Calu3 (cell line): Measurements from ENCODE around the gene RASA4. TPM values are rescaled to one million over a fixed set of nuclear protein-coding genes. Genes with fewer than 3 reads are reported as not detected.
"Not testable (repeated sequence)": the region's sequence is repeated elsewhere in the genome, so short reads cannot be mapped to it uniquely, and the experiment has no call there.

Experiments
- BruUV-seq: library from RNA; stranded (reverse); fragments of 400-500 nt; replicated peaks from 2 replicates; lab custom pipeline; 2021; lab: Mats Ljungman, UMichigan
- CTCF ChIA-PET: fragments of 300-600 bp; sonication (Branson Sonifier 250); formaldehyde crosslinking; loops from one replicate; lab custom pipeline; 2022; ENCODE audit warnings: antibody characterized with exemption; lab: Charles Lee
- DNase-seq: peaks from one replicate; pipeline ENCODE4 v3.0.0; 2022
- H3K27ac Mint-ChIP-seq: one replicate; pipeline ENCODE4 v1.8.0; 2022; ENCODE audit warnings: mixed read lengths; ENCODE audit not compliant: unreplicated experiment
- H3K27me3 Mint-ChIP-seq: one replicate; pipeline ENCODE4 v1.8.0; 2022; ENCODE audit warnings: mixed read lengths; ENCODE audit not compliant: unreplicated experiment
- H3K36me3 Mint-ChIP-seq: one replicate; pipeline ENCODE4 v1.8.0; 2022; ENCODE audit warnings: mild to moderate bottlenecking, moderate library complexity, mixed read lengths; ENCODE audit not compliant: insufficient read depth, unreplicated experiment
- H3K4me1 Mint-ChIP-seq: one replicate; pipeline ENCODE4 v1.8.0; 2022; ENCODE audit warnings: mild to moderate bottlenecking, low read depth, mixed read lengths; ENCODE audit not compliant: unreplicated experiment
- H3K4me3 Mint-ChIP-seq: one replicate; pipeline ENCODE4 v1.8.0; 2022; ENCODE audit warnings: mild to moderate bottlenecking, low read depth, moderate library complexity, mixed read lengths; ENCODE audit not compliant: unreplicated experiment
- H3K9me3 Mint-ChIP-seq: one replicate; pipeline ENCODE4 v1.8.0; 2022; ENCODE audit warnings: low read depth, mixed read lengths; ENCODE audit not compliant: unreplicated experiment
- intact Hi-C: fragments of 100-400 bp; cut with micrococcal nuclease; formaldehyde crosslinking; loops from one replicate; pipeline ENCODE4 v1.10.0; 2022; ENCODE audit not compliant: unreplicated experiment
- total RNA-seq: library from RNA; stranded (reverse); gene quantifications from 2 replicates; pipeline ENCODE4 v1.2.3, GENCODE V29; 2022

RASA4 gene
- total RNA-seq, 1 experiment from 2014 or later = 8.6 TPM

GRCh38 chr7:102610441-102610840 lies 6.1 kb downstream of the RASA4 start:
- intact Hi-C loops, H3K36me3 Mint-ChIP-seq, H3K27ac Mint-ChIP-seq, H3K4me1 Mint-ChIP-seq, H3K9me3 Mint-ChIP-seq, H3K4me3 Mint-ChIP-seq, CTCF ChIA-PET, DNase-seq, H3K27me3 Mint-ChIP-seq, BruUV-seq: not testable (repeated sequence)

- H3K27me3 Mint-ChIP-seq, H3K27ac Mint-ChIP-seq, CTCF ChIA-PET, H3K9me3 Mint-ChIP-seq, BruUV-seq, H3K4me3 Mint-ChIP-seq, H3K4me1 Mint-ChIP-seq, DNase-seq, H3K36me3 Mint-ChIP-seq, intact Hi-C loops: not testable (repeated sequence)
Measured at GRCh38 chr7:102609734-102610133, 6.8 kb downstream of the RASA4 start.

- H3K27ac Mint-ChIP-seq, H3K4me3 Mint-ChIP-seq, DNase-seq, intact Hi-C loops, H3K36me3 Mint-ChIP-seq, H3K4me1 Mint-ChIP-seq, H3K9me3 Mint-ChIP-seq, H3K27me3 Mint-ChIP-seq, BruUV-seq, CTCF ChIA-PET: not testable (repeated sequence)
Measured at GRCh38 chr7:102606848-102607247, 9.7 kb downstream of the RASA4 start.

GRCh38 chr7:102604431-102605145 lies 12.0 kb downstream of the RASA4 start:
- H3K27ac Mint-ChIP-seq, intact Hi-C loops, H3K4me3 Mint-ChIP-seq, DNase-seq, H3K4me1 Mint-ChIP-seq, H3K27me3 Mint-ChIP-seq, H3K9me3 Mint-ChIP-seq, H3K36me3 Mint-ChIP-seq, BruUV-seq, CTCF ChIA-PET: not testable (repeated sequence)

- H3K27me3 Mint-ChIP-seq, intact Hi-C loops, H3K36me3 Mint-ChIP-seq, H3K4me3 Mint-ChIP-seq, H3K9me3 Mint-ChIP-seq, H3K27ac Mint-ChIP-seq, DNase-seq, H3K4me1 Mint-ChIP-seq, CTCF ChIA-PET, BruUV-seq: not testable (repeated sequence)
Measured at GRCh38 chr7:102602317-102602716, 14.2 kb downstream of the RASA4 start.

GRCh38 chr7:102599699-102600098 lies 16.9 kb downstream of the RASA4 start:
- H3K9me3 Mint-ChIP-seq, H3K4me3 Mint-ChIP-seq, DNase-seq, BruUV-seq, intact Hi-C loops, H3K36me3 Mint-ChIP-seq, CTCF ChIA-PET, H3K27ac Mint-ChIP-seq, H3K27me3 Mint-ChIP-seq, H3K4me1 Mint-ChIP-seq: not testable (repeated sequence)

- CTCF ChIA-PET, H3K36me3 Mint-ChIP-seq, H3K27ac Mint-ChIP-seq, H3K4me3 Mint-ChIP-seq, H3K9me3 Mint-ChIP-seq, intact Hi-C loops, BruUV-seq, H3K27me3 Mint-ChIP-seq, H3K4me1 Mint-ChIP-seq, DNase-seq: not testable (repeated sequence)
Measured at GRCh38 chr7:102596036-102596435, 20.5 kb downstream of the RASA4 start.

GRCh38 chr7:102593637-102594334 lies 22.8 kb downstream of the RASA4 start:
- H3K36me3 Mint-ChIP-seq, H3K27me3 Mint-ChIP-seq, BruUV-seq, H3K27ac Mint-ChIP-seq, DNase-seq, H3K4me3 Mint-ChIP-seq, H3K9me3 Mint-ChIP-seq, H3K4me1 Mint-ChIP-seq, CTCF ChIA-PET, intact Hi-C loops: not testable (repeated sequence)

- CTCF ChIA-PET, H3K27ac Mint-ChIP-seq, intact Hi-C loops, H3K4me3 Mint-ChIP-seq, BruUV-seq, H3K9me3 Mint-ChIP-seq, DNase-seq, H3K27me3 Mint-ChIP-seq, H3K36me3 Mint-ChIP-seq, H3K4me1 Mint-ChIP-seq: not testable (repeated sequence)
Measured at GRCh38 chr7:102592477-102593019, 24.0 kb downstream of the RASA4 start.

- H3K9me3 Mint-ChIP-seq, DNase-seq, H3K4me1 Mint-ChIP-seq, intact Hi-C loops, CTCF ChIA-PET, H3K36me3 Mint-ChIP-seq, H3K4me3 Mint-ChIP-seq, BruUV-seq, H3K27me3 Mint-ChIP-seq, H3K27ac Mint-ChIP-seq: not testable (repeated sequence)
Measured at GRCh38 chr7:102589857-102590256, 26.7 kb downstream of the RASA4 start.
